ENCODE measurements around the gene MYO3B. TPM values are rescaled to one million over a fixed set of nuclear protein-coding genes. Genes with fewer than 3 reads are reported as not detected.

The MYO3B gene
- total RNA-seq, 2 experiments from 2014 or later = not detected

- no peaks in the 10 kb centered on the region for H3K36me3 ChIP-seq (ENCODE audit: insufficient read depth, low read length)
- POLR2A ChIA-PET = interaction anchor here (0.6 to 1.4 kb wide), 7 partner anchors 7 to 1028 kb away, joined by 3 to 10 read pairs (median 3); no protein-coding TSS in a partner anchor
- intact Hi-C loops (cut with micrococcal nuclease; ENCODE audit: unreplicated experiment) = no loop called here
These were observed 50.5 kb downstream of the MYO3B start for GRCh38 chr2:170228429-170228828.

GRCh38 chr2:170229125-170229524, 51.2 kb downstream of the MYO3B start:
- DNase-seq (ENCODE audit: low spot score) = no peak
- ChIA-PET CTCF (ENCODE audit: unreplicated experiment) (no interaction called here), POLR2A (interaction anchor here (0.5 to 1.4 kb wide), 5 partner anchors 8 to 754 kb away, joined by 3 to 5 read pairs (median 3); no protein-coding TSS in a partner anchor)
- H3K4me2 ChIP-seq (ENCODE audit: low read length) = no peak overlapping the region
- H2AFZ ChIP-seq (ENCODE audit: low read length) = no peak overlapping the region
- TF ChIP-seq CTCF (conservative IDR thresholded peaks at IDR 0.05; ENCODE audit: low read length) (no peak), EZH2phosphoT487 (IDR thresholded peaks at IDR 0.05; ENCODE audit: borderline replicate concordance, low read depth, low read length) (no peak)
- no peaks in the 10 kb centered on the region for H3K4me1 ChIP-seq (ENCODE audit: insufficient read depth, low read length, poor library complexity, severe bottlenecking)
- H3K4me3 ChIP-seq (ENCODE audit: low read depth, low read length, poor library complexity, severe bottlenecking) = no peak overlapping the region
- H3K9me2 ChIP-seq (ENCODE audit: insufficient read depth, low read length) = no peaks in the 10 kb centered on the region
- no peaks in the 10 kb centered on the region for H4K20me1 ChIP-seq (ENCODE audit: insufficient read depth, low read length)
- no TSS peak for BruUV-seq (replicated peaks)
- H3K36me3 ChIP-seq (ENCODE audit: insufficient read depth, low read length) = no peaks in the 10 kb centered on the region
- no peaks in the 10 kb centered on the region for H3K79me2 ChIP-seq (ENCODE audit: insufficient read depth, low read depth, low read length)
- intact Hi-C loops (cut with micrococcal nuclease; ENCODE audit: unreplicated experiment) = no loop called here
- H3K27ac ChIP-seq (ENCODE audit: low read depth, low read length, poor library complexity, severe bottlenecking) = no peak overlapping the region
- no peaks in the 10 kb centered on the region for H3K9me3 ChIP-seq (ENCODE audit: low read length)

More at GRCh38 chr2:170228429-170228828, 50.5 kb downstream of the MYO3B start:
- CTCF ChIA-PET (ENCODE audit: unreplicated experiment) = no interaction called here
- no peak for TF ChIP-seq EZH2phosphoT487 (IDR thresholded peaks at IDR 0.05; ENCODE audit: borderline replicate concordance, low read depth, low read length)
- no peak for TF ChIP-seq CTCF (conservative IDR thresholded peaks at IDR 0.05; ENCODE audit: low read length)
- H3K4me1 ChIP-seq (ENCODE audit: insufficient read depth, low read length, poor library complexity, severe bottlenecking) = no peaks in the 10 kb centered on the region
- BruUV-seq (replicated peaks) = no TSS peak
- no peak overlapping the region for H2AFZ ChIP-seq (ENCODE audit: low read length)
- no peak overlapping the region for H3K4me2 ChIP-seq (ENCODE audit: low read length)
- no peaks in the 10 kb centered on the region for H3K79me2 ChIP-seq (ENCODE audit: insufficient read depth, low read depth, low read length)
- H3K4me3 ChIP-seq (ENCODE audit: low read depth, low read length, poor library complexity, severe bottlenecking) = no peak overlapping the region
- H3K27ac ChIP-seq (ENCODE audit: low read depth, low read length, poor library complexity, severe bottlenecking) = no peak overlapping the region
- no peak for DNase-seq (ENCODE audit: low spot score)
- H4K20me1 ChIP-seq (ENCODE audit: insufficient read depth, low read length) = no peaks in the 10 kb centered on the region
- no peaks in the 10 kb centered on the region for H3K9me2 ChIP-seq (ENCODE audit: insufficient read depth, low read length)
- no peaks in the 10 kb centered on the region for H3K9me3 ChIP-seq (ENCODE audit: low read length)

- H3K79me2 ChIP-seq (ENCODE audit: insufficient read depth, low read depth, low read length) = no peaks in the 10 kb centered on the region
- H3K4me3 ChIP-seq (ENCODE audit: low read depth, low read length, poor library complexity, severe bottlenecking) = no peak overlapping the region
- no peak overlapping the region for H2AFZ ChIP-seq (ENCODE audit: low read length)
- ChIA-PET POLR2A (interaction anchor here (0.5 to 1.4 kb wide), 2 partner anchors 12 to 755 kb away, joined by 3 read pairs; no protein-coding TSS in a partner anchor), CTCF (ENCODE audit: unreplicated experiment) (no interaction called here)
- H3K9me2 ChIP-seq (ENCODE audit: insufficient read depth, low read length) = no peaks in the 10 kb centered on the region
- no peak for DNase-seq (ENCODE audit: low spot score)
- TF ChIP-seq CTCF (conservative IDR thresholded peaks at IDR 0.05; ENCODE audit: low read length) = no peak
- TF ChIP-seq EZH2phosphoT487 (IDR thresholded peaks at IDR 0.05; ENCODE audit: borderline replicate concordance, low read depth, low read length) = no peak
- no peaks in the 10 kb centered on the region for H3K36me3 ChIP-seq (ENCODE audit: insufficient read depth, low read length)
- no TSS peak for BruUV-seq (replicated peaks)
- intact Hi-C loops (cut with micrococcal nuclease; ENCODE audit: unreplicated experiment) = loop anchor here (10.0 kb wide), 1 partner anchor 135 kb away; no protein-coding TSS in a partner anchor
- H3K4me2 ChIP-seq (ENCODE audit: low read length) = no peak overlapping the region
- H3K9me3 ChIP-seq (ENCODE audit: low read length) = no peaks in the 10 kb centered on the region
- H4K20me1 ChIP-seq (ENCODE audit: insufficient read depth, low read length) = no peaks in the 10 kb centered on the region
- H3K4me1 ChIP-seq (ENCODE audit: insufficient read depth, low read length, poor library complexity, severe bottlenecking) = no peaks in the 10 kb centered on the region
- no peak overlapping the region for H3K27ac ChIP-seq (ENCODE audit: low read depth, low read length, poor library complexity, severe bottlenecking)
These were observed 51.8 kb downstream of the MYO3B start for GRCh38 chr2:170229744-170230143.
